ENCODE measurements around the gene CUL3.

- TF ChIP-seq CTCF (IDR thresholded peaks at IDR 0.05; ENCODE audit: control extremely low read depth in 1 of 3, insufficient read depth in 1 of 3, low read depth in 1 of 3, low read length in 3 of 3) (no peak), POLR2AphosphoS5 (IDR thresholded peaks at IDR 0.05; ENCODE audit: low read depth, low read length) (no peak), CHD2 (IDR thresholded peaks at IDR 0.05; ENCODE audit: low read length) (no peak), POLR2A (IDR thresholded peaks at IDR 0.05; ENCODE audit: control extremely low read depth in 1 of 2, low read depth in 2 of 2, low read length in 2 of 2) (no peak), POU5F1 (IDR thresholded peaks at IDR 0.05; ENCODE audit: low read depth, low read length) (no peak), RAD21 (IDR thresholded peaks at IDR 0.05 in 1 of 2, conservative IDR thresholded peaks at IDR 0.05 in 1 of 2; ENCODE audit: low read depth in 2 of 2, low read length in 2 of 2) (no peak), GABPA (IDR thresholded peaks at IDR 0.05; ENCODE audit: borderline replicate concordance, insufficient read depth, low read length) (no peak), ASH2L (IDR thresholded peaks at IDR 0.05; ENCODE audit: low read length) (no peak), SP2 (IDR thresholded peaks at IDR 0.05; ENCODE audit: low read length) (no peak), TAF7 (optimal IDR thresholded peaks at IDR 0.05; ENCODE audit: borderline replicate concordance, low read depth, low read length) (no peak), CBX5 (IDR thresholded peaks at IDR 0.05; ENCODE audit: low read depth, low read length) (no peak), HDAC2 (IDR thresholded peaks at IDR 0.05; ENCODE audit: borderline replicate concordance in 1 of 2, low read depth in 2 of 2, low read length in 2 of 2) (no peak)
Observed at GRCh38 chr2:224626735-224627134, 41.6 kb upstream of the CUL3 start.

All from H1 (cell line).